K562 (cell line): ENCODE measurements around the gene HBEGF. TPM values are rescaled to one million over a fixed set of nuclear protein-coding genes. Genes with fewer than 3 reads are reported as not detected.
A peak's percentile ranks its signal among the peaks of the same experiment; 100 is the strongest.

Source experiments
- BRD9 ChIP-seq: fragments of 450-650 bp; IDR thresholded peaks from 2 replicates; pipeline ENCODE4 v1.6.1; 2018; ENCODE audit warnings: low read depth; ENCODE audit not compliant: partially characterized antibody
- L3MBTL2 ChIP-seq: fragments of 450-650 bp; IDR thresholded peaks from 2 replicates; pipeline ENCODE4 v1.6.1; 2016; ENCODE audit warnings: mild to moderate bottlenecking, moderate library complexity
- SMAD4 ChIP-seq: fragments of 250-450 bp; sonication (Bioruptor Pico); conservative IDR thresholded peaks from 2 replicates; pipeline ENCODE4 v1.8.0; 2021; ENCODE audit warnings: inconsistent platforms, mild to moderate bottlenecking, moderate library complexity
- ZNF282 ChIP-seq: sonication (generic); formaldehyde crosslinking; IDR thresholded peaks from 2 replicates; pipeline ENCODE4 v1.8.1; 2023; ENCODE audit warnings: missing genetic modification reagents
- ZNF384 ChIP-seq: IDR thresholded peaks from 2 replicates; pipeline ENCODE4 v1.6.1; 2012; ENCODE audit warnings: low read depth, low read length, improper control_type of control experiment
- polyA plus RNA-seq, 8 experiments: library from polyadenylated mRNA; depleted of rRNA in 4 of 8; stranded (reverse) in 5 of 8; unstranded in 3 of 8; fragments of >200 nt; fragmentation: Nextera tagmentation in 2 of 8; fragmentation: Illumina TruSeq in 1 of 8; extraction: Ambion mirVana in 2 of 8; extraction: Trizol in 1 of 8; gene quantifications; 2 replicates each; pipeline versions ENCODE4 v1.2.1 to v1.2.3, GENCODE V29; 2011 to 2014; ENCODE audit warnings: inconsistent platforms in 1 of 8, missing spikeins in 1 of 8
- total RNA-seq, 7 experiments: library from RNA; depleted of rRNA in 6 of 7; stranded (reverse); fragments of >200 nt in 6 of 7; fragmentation: Illumina TruSeq in 2 of 7; extraction: Trizol in 2 of 7; gene quantifications; 2 replicates each; pipeline versions ENCODE4 v1.2.1 to v1.2.3, GENCODE V29; 2011 to 2021; ENCODE audit warnings: low replicate concordance in 1 of 7
- TF ChIP-seq, protein P1 (sequence below), 2 experiments: fragments of 450-650 bp; formaldehyde crosslinking in 1 of 2; IDR thresholded peaks; 2 replicates each; pipeline versions ENCODE4 v1.4.0 to v1.6.1; 2014 to 2020; ENCODE audit warnings: mild to moderate bottlenecking in 2 of 2, borderline replicate concordance in 1 of 2, low read depth in 1 of 2
- TF ChIP-seq, protein P2 (sequence below): fragments of 250-450 bp; sonication (Bioruptor Pico); IDR thresholded peaks from 2 replicates; pipeline ENCODE4 v1.4.0; 2020; ENCODE audit warnings: mild to moderate bottlenecking

HBEGF gene
- total and polyA plus RNA-seq, 9 of the 15 experiments (the other 6 are each of a cell fraction or from before 2014, with no cell fraction given): 0.11 to 1.1 (median 0.60) TPM

DNA sequence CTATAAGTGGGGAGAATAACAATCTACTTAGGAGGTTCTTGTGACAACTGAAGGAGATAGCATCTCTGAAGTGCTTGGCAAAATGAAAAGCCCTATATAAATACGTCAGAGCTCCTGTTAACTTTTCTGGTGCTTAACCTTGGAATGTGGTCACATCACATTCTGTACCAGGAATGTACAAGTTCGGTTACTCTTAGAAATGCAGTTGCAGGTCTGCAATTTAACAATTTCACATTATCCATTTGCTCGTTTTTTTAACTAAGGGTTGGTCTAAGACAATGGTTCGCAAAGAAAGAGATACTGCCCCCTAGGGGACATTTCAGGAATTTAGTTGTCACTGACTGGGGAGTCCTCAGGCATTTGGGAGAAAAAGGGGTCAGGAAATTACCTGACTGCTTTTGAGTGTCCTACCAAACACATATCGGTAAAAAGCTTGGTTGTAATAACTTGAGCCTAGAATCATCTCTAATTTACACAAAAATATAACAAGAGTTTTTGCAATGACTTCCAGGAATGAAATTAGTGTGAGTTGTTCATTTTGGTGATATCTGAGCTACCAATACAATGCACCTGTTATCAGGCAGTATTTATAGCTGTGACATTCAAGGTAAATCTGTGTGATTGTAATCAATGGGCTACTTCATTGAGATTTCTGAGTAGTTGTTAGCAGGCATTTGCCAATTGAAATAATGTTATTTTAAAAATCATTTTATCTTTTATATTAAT, 5.4 kb upstream of the HBEGF start (continued):
- TF ChIP-seq BRD9 (no peak), L3MBTL2 (no peak), ZNF384 (peak; percentile 83), SMAD4 (peak; percentile 17; the same call in 1 of the 2 replicates), ZNF282 (CRISPR knock-in tag) (no peak)
- TF ChIP-seq, protein P1, sequence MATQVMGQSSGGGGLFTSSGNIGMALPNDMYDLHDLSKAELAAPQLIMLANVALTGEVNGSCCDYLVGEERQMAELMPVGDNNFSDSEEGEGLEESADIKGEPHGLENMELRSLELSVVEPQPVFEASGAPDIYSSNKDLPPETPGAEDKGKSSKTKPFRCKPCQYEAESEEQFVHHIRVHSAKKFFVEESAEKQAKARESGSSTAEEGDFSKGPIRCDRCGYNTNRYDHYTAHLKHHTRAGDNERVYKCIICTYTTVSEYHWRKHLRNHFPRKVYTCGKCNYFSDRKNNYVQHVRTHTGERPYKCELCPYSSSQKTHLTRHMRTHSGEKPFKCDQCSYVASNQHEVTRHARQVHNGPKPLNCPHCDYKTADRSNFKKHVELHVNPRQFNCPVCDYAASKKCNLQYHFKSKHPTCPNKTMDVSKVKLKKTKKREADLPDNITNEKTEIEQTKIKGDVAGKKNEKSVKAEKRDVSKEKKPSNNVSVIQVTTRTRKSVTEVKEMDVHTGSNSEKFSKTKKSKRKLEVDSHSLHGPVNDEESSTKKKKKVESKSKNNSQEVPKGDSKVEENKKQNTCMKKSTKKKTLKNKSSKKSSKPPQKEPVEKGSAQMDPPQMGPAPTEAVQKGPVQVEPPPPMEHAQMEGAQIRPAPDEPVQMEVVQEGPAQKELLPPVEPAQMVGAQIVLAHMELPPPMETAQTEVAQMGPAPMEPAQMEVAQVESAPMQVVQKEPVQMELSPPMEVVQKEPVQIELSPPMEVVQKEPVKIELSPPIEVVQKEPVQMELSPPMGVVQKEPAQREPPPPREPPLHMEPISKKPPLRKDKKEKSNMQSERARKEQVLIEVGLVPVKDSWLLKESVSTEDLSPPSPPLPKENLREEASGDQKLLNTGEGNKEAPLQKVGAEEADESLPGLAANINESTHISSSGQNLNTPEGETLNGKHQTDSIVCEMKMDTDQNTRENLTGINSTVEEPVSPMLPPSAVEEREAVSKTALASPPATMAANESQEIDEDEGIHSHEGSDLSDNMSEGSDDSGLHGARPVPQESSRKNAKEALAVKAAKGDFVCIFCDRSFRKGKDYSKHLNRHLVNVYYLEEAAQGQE (IDR thresholded peaks at IDR 0.05; ENCODE audit: borderline replicate concordance): peak; percentile 68; the same call in 1 of the 2 replicates
- TF ChIP-seq, protein P1 (CRISPR knock-in tag; IDR thresholded peaks at IDR 0.05; ENCODE audit: low read depth): no peak
- TF ChIP-seq, protein P2, sequence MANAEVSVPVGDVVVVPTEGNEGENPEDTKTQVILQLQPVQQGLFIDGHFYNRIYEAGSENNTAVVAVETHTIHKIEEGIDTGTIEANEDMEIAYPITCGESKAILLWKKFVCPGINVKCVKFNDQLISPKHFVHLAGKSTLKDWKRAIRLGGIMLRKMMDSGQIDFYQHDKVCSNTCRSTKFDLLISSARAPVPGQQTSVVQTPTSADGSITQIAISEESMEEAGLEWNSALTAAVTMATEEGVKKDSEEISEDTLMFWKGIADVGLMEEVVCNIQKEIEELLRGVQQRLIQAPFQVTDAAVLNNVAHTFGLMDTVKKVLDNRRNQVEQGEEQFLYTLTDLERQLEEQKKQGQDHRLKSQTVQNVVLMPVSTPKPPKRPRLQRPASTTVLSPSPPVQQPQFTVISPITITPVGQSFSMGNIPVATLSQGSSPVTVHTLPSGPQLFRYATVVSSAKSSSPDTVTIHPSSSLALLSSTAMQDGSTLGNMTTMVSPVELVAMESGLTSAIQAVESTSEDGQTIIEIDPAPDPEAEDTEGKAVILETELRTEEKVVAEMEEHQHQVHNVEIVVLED: 0 out of 2 replicates have a peak, but pooled peaks have one; percentile 22
